IMR-90 (cell line): Measurements from ENCODE around the gene PPP1CB. TPM values are rescaled to one million over a fixed set of nuclear protein-coding genes. Genes with fewer than 3 reads are reported as not detected.
"Not testable (repeated sequence)": the region's sequence is repeated elsewhere in the genome, so short reads cannot be mapped to it uniquely, and the experiment has no call there.

Source experiments
- ATAC-seq: fragments of 200-7000 bp; cut with Tn5 transposase; 2 replicates; pipeline ENCODE4 v1.9.1; 2020; ENCODE audit warnings: low read depth, mild to moderate bottlenecking, moderate library complexity
- BruUV-seq: library from RNA; stranded (reverse); fragments of 400-500 nt; replicated peaks from 2 replicates; lab custom pipeline; 2021; lab: Mats Ljungman, UMichigan
- CTCF ChIA-PET: fragments of 300-600 bp; formaldehyde crosslinking; extraction: SDS; loops from one replicate; lab custom pipeline; 2021; ENCODE audit warnings: antibody characterized with exemption; lab: Yijun Ruan, JAX
- POLR2A ChIA-PET: fragments of 300-600 bp; sonication (Branson Sonifier 250); formaldehyde crosslinking; loops from one replicate; lab custom pipeline; 2022; ENCODE audit warnings: antibody characterized with exemption; ENCODE audit not compliant: unreplicated experiment; lab: Charles Lee
- DNase-seq: peaks from one replicate; pipeline ENCODE4 v3.0.0; 2013
- H2AFZ ChIP-seq: replicated peaks from 2 replicates; pipeline ENCODE3; 2013; ENCODE audit warnings: low read length, mild to moderate bottlenecking; ENCODE audit not compliant: poor library complexity
- H2AK5ac ChIP-seq: 2 replicates; pipeline ENCODE4 v1.6.1; 2013; ENCODE audit warnings: low read depth, low read length, inconsistent platforms
- H2AK9ac ChIP-seq: replicated peaks from 2 replicates; pipeline ENCODE3; 2013; ENCODE audit warnings: mild to moderate bottlenecking, low read depth, low read length, moderate library complexity; ENCODE audit not compliant: poor library complexity
- H2BK120ac ChIP-seq: 2 replicates; pipeline ENCODE4 v1.6.1; 2013; ENCODE audit warnings: low read depth, low read length, inconsistent platforms
- H2BK15ac ChIP-seq: 3 replicates; pipeline ENCODE4 v1.6.1; 2013; ENCODE audit warnings: low read depth, low read length, inconsistent platforms
- H2BK20ac ChIP-seq: 2 replicates; pipeline ENCODE4 v1.6.1; 2013; ENCODE audit warnings: low read depth, mild to moderate bottlenecking, inconsistent platforms, low read length, moderate library complexity
- H2BK5ac ChIP-seq: 2 replicates; pipeline ENCODE4 v1.6.1; 2013; ENCODE audit warnings: mild to moderate bottlenecking, low read depth, low read length, inconsistent platforms; ENCODE audit not compliant: poor library complexity, severe bottlenecking
- H3K14ac ChIP-seq: replicated peaks from 2 replicates; pipeline ENCODE4 v1.6.1; 2013; ENCODE audit warnings: low read depth, low read length, inconsistent platforms
- H3K18ac ChIP-seq: 2 replicates; pipeline ENCODE4 v1.6.1; 2013; ENCODE audit warnings: low read depth, low read length, control low read depth
- H3K23ac ChIP-seq: 2 replicates; pipeline ENCODE4 v1.6.1; 2013; ENCODE audit warnings: low read depth, low read length, inconsistent platforms
- H3K27ac ChIP-seq: 2 replicates; pipeline ENCODE4 v1.5.1; 2013; ENCODE audit warnings: mild to moderate bottlenecking, control low read depth, low read length; ENCODE audit not compliant: insufficient read depth
- H3K27me3 ChIP-seq: 2 replicates; pipeline ENCODE4 v1.6.1; 2013; ENCODE audit warnings: low read length; ENCODE audit not compliant: control insufficient read depth, insufficient read depth
- H3K36me3 ChIP-seq: 2 replicates; pipeline ENCODE4 v1.6.1; 2013; ENCODE audit warnings: low read length, mixed read lengths; ENCODE audit not compliant: control insufficient read depth, insufficient read depth
- H3K4ac ChIP-seq: 2 replicates; pipeline ENCODE4 v1.6.1; 2013; ENCODE audit warnings: low read depth, low read length, inconsistent platforms
- H3K4me1 ChIP-seq: 2 replicates; pipeline ENCODE4 v1.6.1; 2013; ENCODE audit warnings: low read length, mixed read lengths; ENCODE audit not compliant: control insufficient read depth, insufficient read depth
- H3K4me2 ChIP-seq: 2 replicates; pipeline ENCODE4 v1.6.1; 2013; ENCODE audit warnings: low read depth, mild to moderate bottlenecking, control low read depth, low read length, moderate library complexity
- H3K4me3 ChIP-seq: 2 replicates; pipeline ENCODE4 v1.5.1; 2013; ENCODE audit warnings: low read depth, mild to moderate bottlenecking, control low read depth, low read length, moderate library complexity; ENCODE audit not compliant: insufficient read depth
- H3K56ac ChIP-seq: 2 replicates; pipeline ENCODE4 v1.6.1; 2013; ENCODE audit warnings: low read length, inconsistent platforms; ENCODE audit not compliant: insufficient read depth; ENCODE audit errors: extremely low read depth
- H3K79me1 ChIP-seq, 2 experiments: 2 replicates each; pipeline ENCODE4 v1.6.1; 2013; ENCODE audit warnings: low read length in 2 of 2, inconsistent platforms in 1 of 2, low read depth in 1 of 2
- H3K9ac ChIP-seq: 2 replicates; pipeline ENCODE4 v1.6.1; 2013; ENCODE audit warnings: low read depth, low read length, control low read depth
- H3K9me1 ChIP-seq: 2 replicates; pipeline ENCODE4 v1.6.1; 2013; ENCODE audit warnings: low read length, inconsistent platforms; ENCODE audit not compliant: insufficient read depth
- H3K9me3 ChIP-seq: 2 replicates; pipeline ENCODE4 v1.6.1; 2013; ENCODE audit warnings: low read length; ENCODE audit not compliant: control insufficient read depth, insufficient read depth
- H4K20me1 ChIP-seq: 2 replicates; pipeline ENCODE4 v1.6.1; 2013; ENCODE audit warnings: low read length, inconsistent platforms; ENCODE audit not compliant: insufficient read depth
- H4K5ac ChIP-seq: 2 replicates; pipeline ENCODE4 v1.6.1; 2013; ENCODE audit warnings: mild to moderate bottlenecking, low read depth, low read length, control low read depth
- H4K8ac ChIP-seq, 2 experiments: 2 replicates each; pipeline ENCODE4 v1.6.1; 2013; ENCODE audit warnings: low read depth in 2 of 2, low read length in 2 of 2, control low read depth in 1 of 2, inconsistent platforms in 1 of 2
- H4K91ac ChIP-seq: 2 replicates; pipeline ENCODE4 v1.6.1; 2013; ENCODE audit warnings: low read depth, low read length, inconsistent platforms; ENCODE audit not compliant: insufficient read depth
- WGBS, 2 experiments: methylation state at CpG; one replicate each; pipeline versions ENCODE4 v1.1.5 to v1.1.7; 2013; ENCODE audit warnings: missing lambda C conversion rate in 2 of 2; ENCODE audit not compliant: insufficient read length in 1 of 2; ENCODE audit errors: extremely low coverage in 2 of 2; 5-methylcytosine and 5-hydroxymethylcytosine counted together
- dilution Hi-C: fragments of 300-500 bp; cut with HindIII; formaldehyde crosslinking; loops from one replicate; pipeline ENCODE4 v1.14.3; 2018; ENCODE audit warnings: low sequenced_read_pairs; ENCODE audit not compliant: unreplicated experiment
- in situ Hi-C: fragments of 300-500 bp; cut with MboI; formaldehyde crosslinking; loops from 3 replicates; pipeline ENCODE4 v1.14.3; 2019; ENCODE audit warnings: low sequenced_read_pairs, inconsistent platforms, mixed read lengths
- intact Hi-C: fragments of 100-400 bp; cut with micrococcal nuclease; formaldehyde crosslinking; loops from 2 replicates; pipeline ENCODE4 v1.10.0; 2022
- polyA plus RNA-seq, 3 experiments: library from polyadenylated mRNA; depleted of rRNA; stranded (reverse); fragments of >200 nt; gene quantifications; 2 replicates each; pipeline ENCODE4 v1.2.3, GENCODE V29; 2012; ENCODE audit warnings: low replicate concordance in 1 of 3
- total RNA-seq: library from RNA; depleted of rRNA; stranded (reverse); fragments of >200 nt; gene quantifications from 2 replicates; pipeline ENCODE4 v1.2.3, GENCODE V29; 2012

The PPP1CB gene
- total and polyA plus RNA-seq, 2 of the 4 experiments (the other 2 are of a cell fraction) = 37.7 to 111 TPM

- H2BK5ac ChIP-seq, H3K14ac ChIP-seq, H3K4me2 ChIP-seq, H4K20me1 ChIP-seq, in situ Hi-C loops, H3K4ac ChIP-seq, H3K27me3 ChIP-seq, DNase-seq, H2BK120ac ChIP-seq, H3K4me3 ChIP-seq, intact Hi-C loops, dilution Hi-C loops, H4K91ac ChIP-seq, H3K56ac ChIP-seq, POLR2A ChIA-PET, H3K9ac ChIP-seq, H3K4me1 ChIP-seq, ATAC-seq, H3K18ac ChIP-seq, H4K8ac ChIP-seq, H3K9me3 ChIP-seq, H2AK5ac ChIP-seq, H2AK9ac ChIP-seq, H3K23ac ChIP-seq, H3K9me1 ChIP-seq, H2BK15ac ChIP-seq, H2BK20ac ChIP-seq, H3K27ac ChIP-seq, H2AFZ ChIP-seq, BruUV-seq, H4K5ac ChIP-seq: not testable (repeated sequence)
- Histone ChIP-seq H3K79me1 (peaks cover 13 to 16% of the 10 kb centered on the region in 2 experiments), H3K36me3 (peaks cover 48% of the 10 kb centered on the region)
- no CpG with 5 or more reads among the region's 7 CpGs for WGBS, 2 experiments
- CTCF ChIA-PET = interaction anchor here (0.6 kb wide), 2 partner anchors 292 to 312 kb away, joined by 3 read pairs; no protein-coding TSS in a partner anchor
These were observed 32.9 kb downstream of the PPP1CB start for GRCh38 chr2:28784570-28784969.
